Hematopoietic multipotent progenitor cell treated with erythropoietin and hydrocortisone succinate and interleukin-3 and kit ligand, for 15 days (in vitro differentiated cells): ENCODE measurements around the gene MLANA.
A peak's percentile ranks its signal among the peaks of the same experiment; 100 is the strongest.

Experiments used
- DNase-seq: peaks from one replicate; pipeline ENCODE4 v3.0.0-alpha.2; 2015; ENCODE audit warnings: low spot score

Gene MLANA, protein sequence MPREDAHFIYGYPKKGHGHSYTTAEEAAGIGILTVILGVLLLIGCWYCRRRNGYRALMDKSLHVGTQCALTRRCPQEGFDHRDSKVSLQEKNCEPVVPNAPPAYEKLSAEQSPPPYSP

DNA sequence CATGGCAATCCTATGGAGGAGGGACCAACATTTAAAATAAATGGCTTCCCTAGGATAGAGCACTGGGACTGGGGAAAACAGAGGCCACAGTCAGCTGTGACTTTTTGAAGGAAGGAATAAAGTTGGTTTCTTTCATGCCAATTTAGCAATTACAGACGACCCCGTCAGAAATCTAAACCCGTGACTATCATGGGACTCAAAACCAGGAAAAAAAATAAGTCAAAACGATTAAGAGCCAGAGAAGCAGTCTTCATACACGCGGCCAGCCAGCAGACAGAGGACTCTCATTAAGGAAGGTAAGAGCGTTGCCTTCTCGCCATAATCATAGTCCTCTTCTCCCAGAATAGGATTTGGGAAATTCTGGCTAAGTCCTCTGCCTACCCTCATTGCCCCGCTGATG, at the start of gene MLANA:
TSS of gene MLANA (plus strand) at position 249 of the 400 bp plus-strand sequence. CDS start 1,586 bp downstream, outside the sequence.
- no peak for DNase-seq

DNA sequence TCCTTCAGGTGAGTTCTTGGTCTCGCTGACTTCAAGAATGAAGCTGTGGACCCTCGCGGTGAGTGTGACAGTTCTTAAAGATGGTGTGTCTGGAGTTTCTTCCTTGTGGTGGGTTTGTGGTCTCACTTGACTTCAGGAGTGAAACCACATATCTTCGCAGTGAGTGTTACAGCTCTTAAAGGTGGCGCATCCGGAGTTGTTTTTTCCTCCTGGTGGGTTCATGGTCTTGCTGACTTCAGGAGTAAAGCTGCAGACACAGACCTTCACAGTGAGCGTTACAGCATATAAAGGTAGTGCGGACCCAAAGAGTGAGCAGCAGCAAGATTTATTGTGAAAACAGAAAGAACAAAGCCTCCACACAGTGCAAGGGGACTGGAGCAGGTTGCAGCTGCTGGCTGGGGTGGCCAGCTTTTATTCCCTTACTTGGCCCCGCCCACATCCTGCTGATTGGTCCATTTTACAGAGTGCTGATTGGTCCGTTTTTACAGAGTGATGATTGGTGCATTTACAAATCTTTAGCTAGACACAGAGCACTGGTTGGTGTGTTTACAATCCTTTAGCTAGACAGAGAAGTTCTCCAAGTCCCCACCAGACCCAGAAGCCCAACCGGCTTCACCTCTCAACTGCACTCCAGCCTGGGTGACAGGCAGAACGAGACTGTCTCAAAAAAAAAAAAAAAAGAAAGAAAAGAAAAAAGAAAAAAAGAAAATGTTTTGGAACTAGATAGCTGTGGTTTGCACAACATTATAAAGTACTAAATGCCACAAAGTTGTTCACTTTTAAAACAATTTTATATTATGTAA, 48.7 kb upstream of the MLANA start:
- DNase-seq, result no peak

DNA sequence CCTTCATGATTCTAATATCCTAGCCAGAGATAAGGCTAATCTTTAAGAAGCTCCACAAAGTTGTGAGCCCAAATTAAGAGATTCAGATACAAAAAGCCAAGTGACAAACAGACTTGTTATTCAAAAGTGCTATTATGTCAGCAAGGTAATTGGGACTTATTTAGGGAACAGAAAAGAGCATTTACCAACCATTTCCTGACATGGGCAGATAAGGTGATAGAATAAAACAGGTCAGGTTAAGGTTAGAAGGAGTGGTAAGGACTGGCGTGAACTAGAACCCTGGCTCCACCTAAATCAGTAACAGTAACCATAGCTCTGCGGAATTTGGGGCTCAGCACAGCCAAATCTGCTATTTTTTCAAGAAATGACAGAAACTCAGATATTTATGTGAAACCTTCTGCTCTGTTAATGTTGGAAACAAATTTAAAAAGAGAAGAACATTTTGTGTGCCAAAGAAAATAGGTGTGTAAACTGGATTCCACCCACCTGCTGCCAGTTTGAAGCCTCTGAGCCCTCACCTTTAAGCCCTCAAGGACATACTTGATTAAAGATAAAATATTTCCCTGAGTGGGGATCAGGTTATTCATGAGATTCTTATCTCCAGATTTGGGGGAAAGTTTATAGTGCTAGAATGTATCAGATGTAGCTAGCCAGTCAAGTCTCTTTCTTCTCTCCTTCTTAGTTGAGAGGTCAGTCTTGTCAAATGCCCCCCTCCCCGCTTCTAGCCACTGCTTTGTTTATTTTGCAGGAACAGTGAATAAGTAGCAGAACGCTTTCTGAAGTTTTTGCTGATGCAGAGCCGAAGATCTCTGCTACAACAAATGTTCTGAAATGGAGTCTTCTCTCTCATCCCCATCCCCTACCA, 47.5 kb upstream of the MLANA start:
- no peak for DNase-seq

DNA sequence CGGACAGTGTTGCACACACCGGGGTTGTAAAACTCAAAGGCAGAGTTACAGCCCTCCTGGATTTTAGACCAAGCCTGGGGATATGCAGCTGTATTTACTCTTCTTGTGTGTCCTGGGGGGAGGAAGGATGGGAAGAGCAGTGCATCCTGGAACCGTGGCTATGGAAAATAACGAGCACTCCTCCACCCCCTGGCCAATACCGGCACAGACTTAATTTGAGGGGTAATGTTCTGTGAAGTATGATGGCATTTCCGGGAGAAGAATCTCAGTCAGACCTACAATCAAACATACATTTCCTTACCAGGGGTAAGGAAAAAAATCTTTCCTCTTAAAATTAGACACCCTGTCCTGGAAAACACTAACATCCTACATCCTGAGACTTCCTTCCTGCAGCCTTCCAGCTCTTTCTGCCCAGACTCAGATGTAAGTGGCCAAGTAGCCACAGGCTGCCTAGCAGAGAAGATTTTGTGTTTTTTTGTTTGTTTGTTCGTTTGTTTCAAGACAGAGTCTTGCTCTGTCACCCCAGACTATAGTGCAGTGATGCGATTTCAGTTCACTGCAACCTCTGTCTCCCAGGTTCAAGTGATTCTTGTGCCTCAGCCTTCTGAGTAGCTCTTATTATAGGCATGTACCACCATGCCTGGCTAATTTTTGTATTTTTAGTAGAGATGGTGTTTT, 46.8 kb upstream of the MLANA start:
- DNase-seq, result no peak

DNA sequence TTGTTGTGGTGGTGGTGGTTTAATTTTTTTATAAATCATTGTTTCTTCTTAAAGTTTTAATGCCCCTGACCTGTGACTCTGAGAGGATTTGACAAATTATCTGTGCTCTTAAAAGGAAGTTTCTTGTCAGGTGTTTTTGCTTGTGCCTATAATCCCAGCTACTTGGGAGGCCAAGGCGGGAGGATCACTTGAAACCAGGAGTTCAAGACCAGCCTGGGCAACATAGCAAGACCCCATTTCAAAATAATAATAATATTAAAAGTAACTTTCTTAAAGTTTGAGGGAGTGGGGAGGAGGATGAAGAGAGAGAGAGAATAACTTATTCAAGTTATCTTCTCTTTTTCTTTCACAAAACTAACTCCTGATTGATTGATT, 45.5 kb upstream of the MLANA start:
- DNase-seq, result no peak

DNA sequence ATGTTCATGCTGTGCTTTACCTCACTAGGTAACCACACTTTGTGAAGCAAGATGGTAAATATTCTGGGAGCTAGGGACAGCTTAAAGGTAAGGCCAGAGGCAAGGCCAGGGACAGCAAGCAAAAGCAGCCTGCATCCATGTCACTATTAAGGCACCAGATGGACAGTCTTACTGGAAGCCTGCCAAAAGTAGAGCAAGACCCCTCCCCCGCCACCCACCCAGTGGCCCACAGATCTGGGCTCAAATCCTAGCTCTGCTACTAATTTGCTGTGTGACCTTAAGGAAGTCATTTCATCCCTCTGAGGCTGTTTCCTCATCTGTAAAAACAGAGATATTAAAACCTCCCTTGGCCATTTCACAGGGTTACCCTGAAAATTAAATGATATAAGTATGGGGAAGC, 44.6 kb upstream of the MLANA start:
- DNase-seq, result no peak

DNA sequence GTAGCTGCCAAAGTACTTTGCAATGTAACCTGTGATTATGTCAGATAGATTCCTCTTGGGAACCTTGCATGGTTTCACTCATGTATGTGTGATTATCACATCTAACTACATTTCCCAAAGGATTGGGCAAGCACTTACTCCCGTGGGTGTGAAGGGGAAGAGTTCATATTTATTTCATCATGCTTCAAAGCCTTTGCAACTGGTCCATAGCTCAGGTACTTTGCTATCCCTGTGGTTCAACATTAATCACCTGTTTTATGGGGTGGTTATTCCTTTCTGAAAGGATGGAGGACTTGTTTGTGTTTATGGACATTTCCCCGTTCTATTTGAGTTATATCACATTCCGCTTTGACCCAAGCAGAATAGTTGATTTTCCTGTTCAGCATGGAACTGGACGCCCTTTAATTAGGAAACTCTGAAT, 44.2 kb upstream of the MLANA start:
- no peak for DNase-seq

DNA sequence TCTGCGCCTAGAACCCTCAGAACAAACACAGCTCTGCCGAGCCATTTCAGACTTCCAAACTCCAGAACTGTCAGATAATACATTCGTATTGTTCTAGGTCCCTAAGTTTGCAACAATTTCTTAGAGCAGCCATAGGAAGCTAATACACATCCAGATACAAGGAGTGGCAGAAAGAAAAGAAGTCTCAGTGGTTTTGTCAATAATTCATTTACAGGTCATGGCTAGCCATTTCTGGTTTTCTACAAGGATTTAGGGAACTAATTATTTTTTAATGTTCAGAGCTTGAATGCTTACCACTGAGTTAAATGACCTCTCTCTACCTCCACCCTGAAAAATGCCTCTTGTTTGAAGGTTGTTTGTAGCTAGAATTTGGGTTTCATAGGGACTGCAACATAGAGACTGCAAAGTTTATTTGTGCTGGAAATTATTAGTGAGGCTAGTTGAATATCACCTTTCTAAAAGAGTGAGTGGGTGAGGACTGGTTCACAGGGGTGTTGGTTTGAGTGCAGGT, 42.3 kb upstream of the MLANA start:
- DNase-seq, result no peak

DNA sequence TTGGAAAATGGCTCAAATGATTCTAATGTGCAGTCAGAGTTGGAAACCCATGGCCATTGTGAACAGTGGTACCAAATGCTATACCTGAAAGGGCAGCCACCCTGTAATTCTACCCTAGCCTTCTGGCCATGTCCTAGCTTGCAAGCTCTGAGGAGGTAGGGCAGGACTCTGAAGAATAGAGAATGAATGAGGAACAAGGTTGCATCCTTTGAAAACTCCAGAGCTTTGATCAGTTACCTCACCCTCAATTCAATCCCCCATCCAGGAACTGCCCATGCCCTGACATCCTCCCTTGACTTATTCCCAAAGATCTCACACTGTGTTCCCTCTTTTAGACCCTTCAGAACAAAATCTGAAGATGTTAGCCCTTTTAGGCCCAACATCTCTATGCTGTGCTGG, 40.0 kb upstream of the MLANA start:
- no peak for DNase-seq

DNA sequence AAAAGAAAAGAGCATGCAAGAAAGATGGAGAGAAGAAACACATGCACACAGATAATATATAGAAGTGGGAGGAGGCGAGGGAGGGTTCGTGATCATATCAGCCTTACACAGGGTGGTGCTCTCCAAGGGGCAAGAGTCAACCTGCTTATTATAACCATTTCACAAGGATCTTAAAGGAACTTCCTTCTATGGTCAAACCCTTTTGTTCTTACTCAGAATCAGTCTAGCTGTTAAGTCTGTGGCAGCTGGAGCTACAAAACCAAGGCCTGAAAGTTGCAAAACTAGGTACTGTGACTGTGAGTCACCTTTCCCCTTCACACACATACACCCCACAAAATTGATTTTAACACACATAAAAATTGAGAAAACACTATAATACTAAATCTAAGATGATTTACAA, 39.2 kb upstream of the MLANA start:
- DNase-seq, result no peak

DNA sequence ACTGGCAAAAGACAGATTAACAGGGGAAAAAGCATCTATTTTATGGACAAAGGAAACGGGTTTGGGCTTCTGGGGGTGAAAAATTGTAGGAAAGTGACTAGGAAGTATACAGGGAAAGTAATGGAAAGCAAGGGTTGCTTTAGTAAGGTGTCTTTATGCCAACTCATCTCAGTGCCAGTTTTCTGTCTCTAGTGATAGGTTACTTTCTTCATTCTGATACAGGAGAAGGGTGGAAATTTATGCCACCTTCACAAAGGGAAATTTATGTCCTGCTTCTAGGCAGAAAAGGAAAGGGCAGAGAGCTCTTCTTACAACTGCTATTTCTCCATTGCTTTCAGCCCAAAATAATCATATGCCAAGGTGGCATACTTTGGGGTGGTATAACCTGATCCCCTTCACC, 37.7 kb upstream of the MLANA start:
- no peak for DNase-seq

DNA sequence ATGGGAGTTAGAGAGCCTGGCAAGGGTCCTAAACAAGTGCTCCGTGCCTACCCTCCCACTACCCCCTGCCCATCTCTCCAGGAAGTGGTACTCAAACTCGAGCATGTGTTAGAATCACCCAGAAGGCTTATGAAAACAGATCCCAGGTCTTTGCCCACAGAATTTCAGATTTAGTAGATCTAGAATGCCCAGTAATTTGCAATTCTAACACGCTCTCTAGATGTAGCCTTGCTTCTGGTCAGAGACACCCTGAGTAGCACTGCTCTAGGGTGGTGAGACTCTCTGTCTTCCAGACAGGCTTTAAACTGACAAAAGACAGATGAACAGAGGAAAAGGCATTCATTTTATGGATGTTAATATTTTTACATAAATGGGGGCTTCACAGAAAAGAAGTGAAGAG, 37.1 kb upstream of the MLANA start:
- DNase-seq, result no peak

DNA sequence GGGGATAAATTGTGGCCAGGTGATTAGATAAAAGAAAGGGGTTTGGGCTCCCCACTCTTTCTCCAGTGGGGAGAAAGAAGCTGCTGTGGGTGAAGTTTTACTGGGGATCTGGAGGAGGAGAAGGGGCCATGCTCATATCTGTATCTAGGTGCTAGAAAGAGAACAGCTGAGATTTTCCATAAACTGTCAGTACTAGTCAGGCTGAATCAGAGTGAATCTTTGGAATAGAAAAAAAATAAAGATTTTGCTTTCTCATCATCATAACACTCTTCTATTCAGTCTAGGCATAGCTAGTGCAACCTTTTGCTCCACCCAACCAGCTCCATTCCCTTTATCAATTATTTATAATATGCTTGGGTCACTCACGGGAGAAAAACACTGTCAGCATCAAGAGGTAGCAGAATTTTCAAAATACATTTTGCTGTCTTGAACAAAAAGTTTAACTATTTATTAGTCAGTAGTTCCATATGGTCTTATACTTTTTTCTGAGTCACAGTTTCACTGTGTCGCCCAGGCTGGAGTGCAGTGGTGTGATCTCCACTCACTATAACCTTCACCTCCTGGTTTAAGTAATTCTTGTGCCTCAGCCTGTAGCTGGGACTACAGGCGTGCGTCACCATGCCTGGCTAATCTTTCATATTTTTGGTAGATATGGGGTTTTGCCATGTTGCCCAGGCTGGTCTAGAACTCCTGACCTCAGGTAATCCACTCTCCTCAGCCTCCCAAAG, 36.5 kb upstream of the MLANA start:
- no peak for DNase-seq

DNA sequence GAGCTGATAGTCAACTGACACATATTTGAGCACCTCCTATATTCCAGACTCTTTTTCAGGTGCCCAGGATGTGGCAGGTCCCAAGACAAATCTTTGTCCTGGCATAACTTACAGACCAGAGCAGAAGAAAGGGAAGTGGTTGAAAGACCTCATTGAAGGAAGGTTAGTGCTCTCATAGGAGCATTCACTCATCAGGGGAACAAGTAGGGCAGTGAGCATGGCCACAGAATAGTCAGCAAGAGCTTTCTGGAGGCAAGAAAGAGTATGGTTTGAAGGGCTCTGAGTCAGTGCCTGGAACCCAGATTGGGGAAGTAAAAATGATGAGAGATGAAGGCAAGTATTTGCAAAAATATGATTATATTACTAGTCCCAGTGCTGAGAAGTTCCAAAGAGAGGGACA, 32.8 kb upstream of the MLANA start:
- DNase-seq, result no peak

DNA sequence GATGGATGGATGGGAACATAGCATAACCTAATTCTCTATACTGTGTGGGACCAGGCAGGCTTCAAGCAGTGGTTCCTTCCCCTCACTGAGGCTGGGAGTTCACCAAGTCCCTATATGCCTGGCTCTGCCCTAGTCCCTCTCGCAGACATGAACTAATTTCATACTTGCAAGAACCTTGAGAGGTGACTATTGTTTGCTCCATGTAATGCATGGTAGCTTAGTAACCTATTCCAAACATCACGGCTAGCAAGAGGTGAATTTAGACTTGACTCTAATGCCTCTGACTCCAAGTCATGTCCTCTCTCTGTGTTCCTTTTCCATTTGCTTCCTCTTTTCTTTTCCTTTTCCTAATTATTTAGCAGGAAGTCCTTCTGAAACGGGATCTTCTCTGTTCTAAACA, 31.9 kb upstream of the MLANA start:
- no peak for DNase-seq

DNA sequence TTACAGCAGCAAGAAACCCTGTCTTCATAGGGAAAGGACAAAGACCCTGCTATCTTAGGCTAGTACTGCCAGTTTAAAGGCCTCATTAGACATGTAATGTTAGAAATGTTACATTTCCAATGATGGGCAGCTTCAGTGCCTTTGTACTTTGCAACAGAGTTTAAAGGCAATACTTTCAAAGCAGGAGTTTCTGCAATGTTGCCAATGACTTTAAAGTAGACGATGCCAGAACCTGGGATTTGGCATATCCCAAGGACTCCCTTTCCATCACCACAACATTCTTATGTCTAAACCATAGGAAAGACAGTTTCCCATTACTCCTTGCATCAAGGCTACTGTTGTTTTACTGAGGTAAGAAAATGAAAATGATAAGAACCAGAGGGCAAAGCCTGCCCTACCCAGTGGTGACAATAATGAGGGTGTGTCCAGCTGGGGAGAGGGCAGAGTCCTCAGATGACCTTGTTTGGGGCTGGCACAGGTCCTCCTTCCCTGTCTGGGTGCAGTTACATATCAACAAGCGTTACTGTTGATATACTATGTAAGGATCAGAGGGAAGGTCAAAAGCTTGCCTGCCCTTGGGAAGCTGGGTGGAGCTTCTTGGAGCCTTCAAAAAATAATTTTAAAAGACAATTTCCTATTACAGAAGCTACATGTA, 27.5 kb upstream of the MLANA start:
- DNase-seq, result peak; percentile 12

DNA sequence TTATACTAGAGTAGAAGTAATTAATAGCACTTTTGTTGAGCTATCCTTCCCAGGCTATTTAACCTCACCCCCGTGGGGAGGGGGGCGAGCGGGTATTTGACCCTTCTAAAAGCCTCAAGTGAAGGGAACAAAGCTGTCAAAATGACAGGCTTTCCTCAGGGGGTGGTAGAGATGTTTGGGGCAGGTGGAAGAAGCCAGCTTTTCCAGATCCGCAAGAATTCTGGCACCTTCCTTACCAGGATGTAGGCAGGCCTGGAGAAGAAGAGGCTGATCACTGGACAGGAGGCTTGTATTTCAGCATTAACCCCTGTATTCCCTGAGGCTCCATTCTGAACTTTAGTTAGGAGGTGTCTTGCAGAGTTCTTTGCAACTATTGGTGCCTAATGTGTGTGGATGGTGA, 26.2 kb upstream of the MLANA start:
- no peak for DNase-seq

DNA sequence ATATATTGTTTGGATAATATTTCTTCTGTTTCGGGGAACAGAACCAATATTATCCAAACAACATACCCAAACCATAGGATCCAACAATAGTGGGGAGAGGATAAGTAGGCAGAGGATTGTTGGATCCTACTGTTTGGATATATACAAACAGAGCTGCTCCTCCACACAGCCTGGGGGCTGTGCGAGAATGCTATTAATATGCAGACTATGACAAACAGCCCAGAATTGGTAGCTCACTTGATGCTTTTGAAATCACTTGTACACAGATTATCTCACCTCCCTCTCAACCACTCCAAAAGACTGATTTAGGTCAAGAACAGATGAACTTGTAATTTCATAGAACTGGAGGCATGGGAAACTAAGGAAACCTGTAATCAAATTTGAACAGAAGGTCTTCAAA, 24.4 kb upstream of the MLANA start:
- DNase-seq, result no peak

DNA sequence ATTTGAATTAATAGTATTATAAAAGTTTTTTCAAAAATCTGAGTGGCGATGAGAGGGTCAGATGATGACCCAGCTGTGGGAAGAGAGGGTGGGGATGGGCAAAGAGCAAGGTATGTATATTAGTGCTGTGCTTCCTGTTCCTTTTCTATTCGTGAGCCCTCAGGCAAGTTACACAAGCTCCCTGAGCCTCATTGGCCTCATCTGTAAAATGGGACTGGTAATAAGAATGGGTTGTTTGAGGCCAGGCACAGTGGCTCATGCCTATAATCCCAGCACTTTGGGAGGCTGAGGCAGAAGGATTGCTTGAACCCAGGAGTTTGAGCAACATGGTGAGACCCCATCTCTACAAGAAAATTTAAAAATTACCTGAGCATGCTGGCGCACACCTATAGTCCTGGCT, 24.0 kb upstream of the MLANA start:
- DNase-seq, result no peak

DNA sequence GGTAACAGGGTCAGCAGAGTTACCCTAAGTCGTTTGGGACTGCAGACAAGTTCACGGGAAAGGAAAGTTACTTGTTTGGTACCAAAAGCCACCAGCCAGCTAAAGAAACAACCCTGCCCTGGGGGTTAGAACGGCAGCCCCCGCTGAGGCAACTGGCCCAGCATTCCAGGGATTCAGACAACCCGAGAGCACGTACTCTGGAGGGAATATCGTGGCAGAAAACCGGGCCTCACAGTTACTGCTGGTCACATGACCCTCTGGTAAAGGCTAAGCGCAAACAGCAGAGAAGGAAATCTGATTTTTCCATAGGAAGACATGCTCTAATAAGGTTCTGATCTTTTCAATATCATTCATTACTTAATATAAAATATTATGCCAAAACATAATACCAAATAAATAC, 22.5 kb upstream of the MLANA start:
- DNase-seq, result no peak
